PFSK-1 (cell line): ENCODE results near the gene FAM78B.

ENCODE experiments used
- FOXP2 ChIP-seq: optimal IDR thresholded peaks from 2 replicates; pipeline ENCODE3; 2011; ENCODE audit warnings: borderline replicate concordance, control low read depth, inconsistent platforms; ENCODE audit not compliant: insufficient read depth; ENCODE audit errors: extremely low read length, extremely low read depth
- POLR2AphosphoS5 ChIP-seq: IDR thresholded peaks from 2 replicates; pipeline ENCODE4 v1.6.1; 2012; ENCODE audit warnings: low read depth, mild to moderate bottlenecking, control low read depth, low read length, moderate library complexity
- REST ChIP-seq, 2 experiments: IDR thresholded peaks; 2 replicates each; pipeline versions ENCODE4 v1.6.1 to v1.8.0; 2011 to 2012; ENCODE audit warnings: low read depth in 2 of 2, low read length in 2 of 2, control low read depth in 1 of 2, inconsistent platforms in 1 of 2, mild to moderate bottlenecking in 1 of 2, moderate library complexity in 1 of 2; ENCODE audit not compliant: insufficient read depth in 1 of 2
- SIN3A ChIP-seq: IDR thresholded peaks from 2 replicates; pipeline ENCODE4 v1.6.1; 2012; ENCODE audit warnings: mild to moderate bottlenecking, low read length, moderate library complexity, borderline replicate concordance; ENCODE audit not compliant: insufficient read depth
- TAF1 ChIP-seq: IDR thresholded peaks from 2 replicates; pipeline ENCODE4 v1.6.1; 2012; ENCODE audit warnings: low read length, control low read depth, borderline replicate concordance; ENCODE audit not compliant: insufficient read depth

FAM78B gene

DNA sequence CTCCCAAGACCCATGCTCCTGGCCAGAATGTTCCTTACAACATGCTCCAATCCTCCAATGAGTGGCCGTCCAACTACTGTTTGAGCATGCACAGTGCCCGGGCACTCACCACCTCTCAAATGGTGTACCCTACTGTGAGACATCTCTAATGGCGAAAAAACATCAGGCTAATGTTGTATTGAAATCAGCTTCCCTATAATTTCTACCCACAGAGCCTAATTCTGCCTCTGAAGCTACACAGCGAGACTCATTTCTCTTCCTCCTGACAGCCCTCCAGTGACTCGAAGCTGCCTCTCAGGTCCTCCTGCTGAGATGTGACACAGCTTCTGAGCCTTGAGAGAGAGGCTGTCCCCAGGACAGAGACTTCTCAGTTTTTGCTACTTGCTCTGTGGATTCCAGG, 130.7 kb downstream of the FAM78B start:
- TF ChIP-seq SIN3A (no peak), FOXP2 (no peak), POLR2AphosphoS5 (no peak), TAF1 (no peak), REST (IDR thresholded peaks at IDR 0.05; ENCODE audit: insufficient read depth in 1 of 2, low read depth in 2 of 2, low read length in 2 of 2) (no peak)

DNA sequence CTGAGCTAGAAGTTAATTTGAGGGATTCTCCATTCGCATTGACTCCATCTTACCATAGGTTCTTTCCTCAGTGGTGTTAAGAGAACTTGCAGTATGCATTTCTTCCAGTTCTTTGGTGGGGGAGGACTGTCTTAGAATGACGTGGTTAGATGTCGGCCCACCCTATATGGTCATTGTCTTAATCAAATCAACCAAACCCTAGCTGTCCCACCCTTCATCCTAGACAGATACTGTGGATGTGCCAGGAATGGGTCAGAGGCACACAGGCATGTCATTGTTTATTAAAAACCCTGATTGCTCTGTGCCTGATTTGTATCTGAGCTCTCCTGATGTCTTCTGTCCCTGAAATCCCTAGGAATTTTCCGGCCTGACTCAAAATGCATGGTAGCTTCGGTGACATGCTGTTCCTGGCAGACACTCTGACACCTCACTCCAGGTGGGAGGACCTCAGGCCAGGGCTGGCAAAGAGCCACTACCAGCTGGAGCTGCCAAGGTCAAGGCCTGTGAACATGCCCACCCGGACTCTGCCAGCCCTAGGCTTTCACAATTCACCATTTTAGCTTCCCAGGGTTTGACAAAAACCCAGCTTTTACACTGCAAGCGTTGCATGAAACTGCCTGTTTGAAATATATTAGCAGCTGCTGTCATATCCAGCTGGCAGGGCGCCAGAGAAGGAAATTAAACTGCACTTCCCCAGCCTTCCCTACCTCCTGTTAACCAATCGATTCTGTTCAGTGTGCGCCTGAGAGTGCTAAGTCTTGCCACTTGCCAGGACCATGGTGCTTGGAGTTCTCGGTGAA, 134.0 kb downstream of the FAM78B start:
- TF ChIP-seq POLR2AphosphoS5, result no peak
- TF ChIP-seq FOXP2, result no peak
- TF ChIP-seq SIN3A, result no peak
- TF ChIP-seq REST (IDR thresholded peaks at IDR 0.05; ENCODE audit: insufficient read depth in 1 of 2, low read depth in 2 of 2, low read length in 2 of 2), result no peak
- no peak for TF ChIP-seq TAF1

GRCh38 chr1:166031932-166032571, 134.7 kb downstream of the FAM78B start:
- TF ChIP-seq REST (IDR thresholded peaks at IDR 0.05; ENCODE audit: insufficient read depth in 1 of 2, low read depth in 2 of 2, low read length in 2 of 2) (no peak), TAF1 (no peak), POLR2AphosphoS5 (no peak)

- TF ChIP-seq FOXP2 (no peak), REST (IDR thresholded peaks at IDR 0.05; ENCODE audit: insufficient read depth in 1 of 2, low read depth in 2 of 2, low read length in 2 of 2) (no peak), POLR2AphosphoS5 (no peak), TAF1 (no peak), SIN3A (no peak)
Observed at GRCh38 chr1:166029196-166029945, 137.4 kb downstream of the FAM78B start.
